Nephron (organoid): ENCODE data around the gene AMBRA1.

ENCODE experiments used
- H3K27ac Mint-ChIP-seq, 3 experiments: 2 replicates each; pipeline ENCODE4 v1.8.0; 2020; ENCODE audit warnings: mixed read lengths in 3 of 3, mild to moderate bottlenecking in 2 of 3, moderate library complexity in 1 of 3
- H3K27me3 Mint-ChIP-seq: 2 replicates; pipeline ENCODE4 v1.8.0; 2021; ENCODE audit warnings: low read depth, mild to moderate bottlenecking, moderate library complexity, mixed read lengths
- H3K36me3 Mint-ChIP-seq: 2 replicates; pipeline ENCODE4 v1.8.0; 2020; ENCODE audit warnings: low read depth, mixed read lengths
- H3K4me1 Mint-ChIP-seq: 2 replicates; pipeline ENCODE4 v1.8.0; 2020; ENCODE audit warnings: mixed read lengths
- H3K4me3 Mint-ChIP-seq, 3 experiments: 2 replicates each; pipeline ENCODE4 v1.8.0; 2020; ENCODE audit warnings: mild to moderate bottlenecking in 3 of 3, mixed read lengths in 3 of 3, moderate library complexity in 2 of 3
- H3K9me3 Mint-ChIP-seq: 2 replicates; pipeline ENCODE4 v1.8.0; 2020; ENCODE audit warnings: mixed read lengths
- TF ChIP-seq, protein P1 (sequence below), 3 experiments: fragments of 200-600 bp; sonication (generic); IDR thresholded peaks; one replicate each; pipeline ENCODE4 v1.5.0; 2021; ENCODE audit warnings: antibody characterized with exemption in 3 of 3; ENCODE audit not compliant: unreplicated experiment in 3 of 3

The AMBRA1 gene, protein sequence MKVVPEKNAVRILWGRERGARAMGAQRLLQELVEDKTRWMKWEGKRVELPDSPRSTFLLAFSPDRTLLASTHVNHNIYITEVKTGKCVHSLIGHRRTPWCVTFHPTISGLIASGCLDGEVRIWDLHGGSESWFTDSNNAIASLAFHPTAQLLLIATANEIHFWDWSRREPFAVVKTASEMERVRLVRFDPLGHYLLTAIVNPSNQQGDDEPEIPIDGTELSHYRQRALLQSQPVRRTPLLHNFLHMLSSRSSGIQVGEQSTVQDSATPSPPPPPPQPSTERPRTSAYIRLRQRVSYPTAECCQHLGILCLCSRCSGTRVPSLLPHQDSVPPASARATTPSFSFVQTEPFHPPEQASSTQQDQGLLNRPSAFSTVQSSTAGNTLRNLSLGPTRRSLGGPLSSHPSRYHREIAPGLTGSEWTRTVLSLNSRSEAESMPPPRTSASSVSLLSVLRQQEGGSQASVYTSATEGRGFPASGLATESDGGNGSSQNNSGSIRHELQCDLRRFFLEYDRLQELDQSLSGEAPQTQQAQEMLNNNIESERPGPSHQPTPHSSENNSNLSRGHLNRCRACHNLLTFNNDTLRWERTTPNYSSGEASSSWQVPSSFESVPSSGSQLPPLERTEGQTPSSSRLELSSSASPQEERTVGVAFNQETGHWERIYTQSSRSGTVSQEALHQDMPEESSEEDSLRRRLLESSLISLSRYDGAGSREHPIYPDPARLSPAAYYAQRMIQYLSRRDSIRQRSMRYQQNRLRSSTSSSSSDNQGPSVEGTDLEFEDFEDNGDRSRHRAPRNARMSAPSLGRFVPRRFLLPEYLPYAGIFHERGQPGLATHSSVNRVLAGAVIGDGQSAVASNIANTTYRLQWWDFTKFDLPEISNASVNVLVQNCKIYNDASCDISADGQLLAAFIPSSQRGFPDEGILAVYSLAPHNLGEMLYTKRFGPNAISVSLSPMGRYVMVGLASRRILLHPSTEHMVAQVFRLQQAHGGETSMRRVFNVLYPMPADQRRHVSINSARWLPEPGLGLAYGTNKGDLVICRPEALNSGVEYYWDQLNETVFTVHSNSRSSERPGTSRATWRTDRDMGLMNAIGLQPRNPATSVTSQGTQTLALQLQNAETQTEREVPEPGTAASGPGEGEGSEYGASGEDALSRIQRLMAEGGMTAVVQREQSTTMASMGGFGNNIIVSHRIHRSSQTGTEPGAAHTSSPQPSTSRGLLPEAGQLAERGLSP (N-terminal part only)

DNA sequence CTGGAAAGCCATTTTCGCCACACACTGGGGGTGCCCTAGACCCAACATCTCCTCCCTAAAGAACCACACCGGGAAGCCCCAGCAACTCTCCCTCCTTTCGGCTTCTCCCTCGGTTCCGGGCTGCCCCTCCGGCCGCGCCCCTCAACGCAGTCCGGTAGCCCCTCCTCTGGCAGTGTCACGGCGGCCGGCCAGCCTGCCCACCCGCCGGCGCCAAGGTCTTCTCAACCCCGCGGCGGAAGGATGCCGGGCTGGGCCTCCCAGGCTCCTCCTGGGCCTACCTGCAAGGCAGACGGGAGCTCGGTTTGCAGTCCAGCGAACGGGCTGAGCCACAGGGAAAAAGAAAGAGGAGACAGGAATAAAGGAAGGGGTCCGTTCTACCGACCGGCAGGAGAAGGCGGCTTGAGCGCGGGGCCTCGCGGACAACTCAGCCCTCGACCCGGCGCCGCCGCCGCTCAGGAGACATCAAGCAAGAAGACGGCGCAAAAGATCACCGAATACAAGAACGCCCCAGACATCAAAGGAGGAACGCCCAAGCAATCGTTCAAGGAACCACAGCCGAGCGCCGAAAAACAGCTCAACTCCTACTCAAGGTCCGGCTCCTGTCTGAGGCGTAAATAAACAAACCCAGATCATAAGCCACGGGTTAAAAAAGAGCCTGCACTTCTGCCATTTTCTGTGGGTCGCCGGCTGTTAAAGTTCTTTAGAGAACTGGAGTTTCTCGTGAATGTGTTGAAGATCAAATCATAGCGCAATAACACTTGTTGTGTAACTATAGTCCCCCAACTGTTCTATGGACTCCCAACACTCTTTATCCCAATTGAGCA is at the start of gene AMBRA1:
TSS of gene AMBRA1 (minus strand) at position 474 of the 824 bp plus-strand sequence. CDS start 45,643 bp downstream, outside the sequence.
- H3K4me3 Mint-ChIP-seq: peak within 1 kb of the TSS; percentile 93 to 99 (median 95)

DNA sequence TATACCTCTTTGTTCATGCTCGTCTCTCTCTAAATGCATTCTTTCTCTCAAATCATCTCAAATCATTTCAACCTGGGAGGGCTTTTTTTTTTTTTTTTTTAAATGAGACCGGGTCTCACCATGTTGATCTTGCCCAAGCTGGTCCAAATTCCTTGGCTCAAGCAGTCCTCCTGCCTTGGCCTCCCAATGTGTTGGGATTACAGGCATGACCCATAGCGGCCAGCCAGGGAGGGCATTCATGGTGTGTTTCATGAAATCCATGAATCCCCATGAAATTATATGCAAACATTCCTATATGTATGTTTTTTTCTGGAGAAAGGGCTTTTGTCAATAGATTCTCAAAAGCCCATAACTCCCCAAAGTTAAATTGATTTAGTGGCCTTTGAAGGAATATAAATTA is 49.7 kb upstream of the AMBRA1 start:
- Mint-ChIP-seq H3K9me3 (no peaks in the 10 kb centered on the region), H3K4me1 (no peaks in the 10 kb centered on the region), H3K27ac (no peak overlapping the region), H3K27me3 (no peaks in the 10 kb centered on the region), H3K4me3 (no peak overlapping the region), H3K36me3 (peaks cover 50% of the 10 kb centered on the region)
- TF ChIP-seq, protein P1, sequence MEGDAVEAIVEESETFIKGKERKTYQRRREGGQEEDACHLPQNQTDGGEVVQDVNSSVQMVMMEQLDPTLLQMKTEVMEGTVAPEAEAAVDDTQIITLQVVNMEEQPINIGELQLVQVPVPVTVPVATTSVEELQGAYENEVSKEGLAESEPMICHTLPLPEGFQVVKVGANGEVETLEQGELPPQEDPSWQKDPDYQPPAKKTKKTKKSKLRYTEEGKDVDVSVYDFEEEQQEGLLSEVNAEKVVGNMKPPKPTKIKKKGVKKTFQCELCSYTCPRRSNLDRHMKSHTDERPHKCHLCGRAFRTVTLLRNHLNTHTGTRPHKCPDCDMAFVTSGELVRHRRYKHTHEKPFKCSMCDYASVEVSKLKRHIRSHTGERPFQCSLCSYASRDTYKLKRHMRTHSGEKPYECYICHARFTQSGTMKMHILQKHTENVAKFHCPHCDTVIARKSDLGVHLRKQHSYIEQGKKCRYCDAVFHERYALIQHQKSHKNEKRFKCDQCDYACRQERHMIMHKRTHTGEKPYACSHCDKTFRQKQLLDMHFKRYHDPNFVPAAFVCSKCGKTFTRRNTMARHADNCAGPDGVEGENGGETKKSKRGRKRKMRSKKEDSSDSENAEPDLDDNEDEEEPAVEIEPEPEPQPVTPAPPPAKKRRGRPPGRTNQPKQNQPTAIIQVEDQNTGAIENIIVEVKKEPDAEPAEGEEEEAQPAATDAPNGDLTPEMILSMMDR (IDR thresholded peaks at IDR 0.05; ENCODE audit: unreplicated experiment in 3 of 3): no peak

More for the DNA sequence above, at the start of gene AMBRA1:
- peaks cover 28% of the 10 kb centered on the region for H3K4me1 Mint-ChIP-seq
- no peaks in the 10 kb centered on the region for H3K27me3 Mint-ChIP-seq
- TF ChIP-seq, protein P1 (IDR thresholded peaks at IDR 0.05; ENCODE audit: unreplicated experiment in 3 of 3): no peak
- no peaks in the 10 kb centered on the region for H3K36me3 Mint-ChIP-seq
- no peaks in the 10 kb centered on the region for H3K9me3 Mint-ChIP-seq
- peak within 1 kb of the TSS; percentile 95 to 96 (median 95) for H3K27ac Mint-ChIP-seq

DNA sequence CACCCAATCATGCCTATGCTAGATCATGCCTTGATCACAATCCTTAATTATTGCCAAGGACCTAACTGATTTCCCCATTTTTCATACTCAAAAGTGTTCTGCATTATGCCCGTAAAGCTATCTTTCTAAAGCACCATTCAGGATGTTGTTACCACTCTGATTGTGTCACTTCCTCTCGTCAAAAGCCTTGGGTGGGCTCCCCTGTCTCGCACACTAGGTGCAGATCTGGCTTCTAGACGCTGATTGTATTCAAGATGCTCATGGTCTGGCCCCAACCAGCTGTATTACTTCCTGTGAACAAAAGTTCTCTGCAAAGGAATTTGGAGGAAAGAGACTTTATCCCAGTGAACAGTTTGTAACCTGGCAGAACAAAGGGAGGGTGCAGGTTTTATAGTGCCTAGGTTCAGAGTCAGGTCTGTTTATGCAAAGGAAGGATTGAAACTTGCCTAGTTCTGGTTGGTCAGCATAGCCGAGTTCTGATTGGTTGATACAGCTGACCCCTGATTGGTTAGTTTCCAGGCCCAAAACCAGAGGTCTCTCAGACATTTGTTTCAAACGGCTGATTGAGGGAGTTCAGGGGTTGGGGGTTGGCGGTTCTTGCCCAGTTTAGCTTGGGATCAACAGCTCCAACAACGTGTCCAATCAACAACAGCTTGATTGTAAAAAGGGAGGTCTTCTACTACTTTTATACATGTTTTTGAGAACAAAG is 49.0 kb upstream of the AMBRA1 start:
- TF ChIP-seq, protein P1 (IDR thresholded peaks at IDR 0.05; ENCODE audit: unreplicated experiment in 3 of 3): no peak
- no peak overlapping the region for H3K4me3 Mint-ChIP-seq
- no peak overlapping the region for H3K27ac Mint-ChIP-seq

DNA sequence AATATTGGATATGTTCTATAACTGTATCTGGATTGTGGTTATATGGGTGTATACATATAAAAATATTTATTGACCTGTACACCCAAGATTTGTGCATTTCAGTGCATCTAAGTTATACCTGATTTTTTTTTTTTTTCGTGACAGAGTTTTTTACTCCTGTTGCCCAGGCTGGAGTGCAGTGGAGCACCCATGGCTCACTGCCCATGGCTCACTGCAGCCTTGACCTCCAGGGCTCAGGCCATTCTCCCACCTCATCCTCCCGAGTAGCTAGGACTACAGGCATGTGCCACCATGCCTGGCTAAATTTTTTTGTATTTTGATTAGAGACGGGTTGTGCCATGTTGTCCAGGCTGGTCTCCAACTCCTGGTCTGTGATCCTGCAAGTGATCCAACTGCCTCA is 47.8 kb upstream of the AMBRA1 start:
- H3K4me1 Mint-ChIP-seq: no peaks in the 10 kb centered on the region
- H3K36me3 Mint-ChIP-seq: peaks cover 50% of the 10 kb centered on the region
- TF ChIP-seq, protein P1 (IDR thresholded peaks at IDR 0.05; ENCODE audit: unreplicated experiment in 3 of 3): no peak
- no peak overlapping the region for H3K4me3 Mint-ChIP-seq
- peak overlapping the region in 1 of 3 experiments; percentile 17 for H3K27ac Mint-ChIP-seq
- no peaks in the 10 kb centered on the region for H3K27me3 Mint-ChIP-seq
- no peaks in the 10 kb centered on the region for H3K9me3 Mint-ChIP-seq

More for the DNA sequence above, 49.0 kb upstream of the AMBRA1 start:
- H3K4me1 Mint-ChIP-seq: no peaks in the 10 kb centered on the region
- peaks cover 53% of the 10 kb centered on the region for H3K36me3 Mint-ChIP-seq
- no peaks in the 10 kb centered on the region for H3K9me3 Mint-ChIP-seq
- H3K27me3 Mint-ChIP-seq: no peaks in the 10 kb centered on the region
